Measurements from ENCODE around the gene TDRD9. TPM values are rescaled to one million over a fixed set of nuclear protein-coding genes. Genes with fewer than 3 reads are reported as not detected.

TDRD9 gene
- polyA plus RNA-seq, 1 donor from 2014 or later, result 15.9 TPM

- H3K9me3 ChIP-seq (ENCODE audit: low read length), result no peaks in the 10 kb centered on the region
- H2AFZ ChIP-seq (ENCODE audit: low read depth, low read length), result no peak overlapping the region
- H3K9ac ChIP-seq (ENCODE audit: low read length), result no peak overlapping the region
- H3K27ac ChIP-seq (ENCODE audit: low read length), result no peak overlapping the region
- TF ChIP-seq CTCF (IDR thresholded peaks at IDR 0.05; ENCODE audit: poor library complexity, severe bottlenecking) (no peak), POLR2AphosphoS5 (IDR thresholded peaks at IDR 0.05) (no peak), TAF1 (IDR thresholded peaks at IDR 0.05; ENCODE audit: low read depth) (no peak), RAD21 (conservative IDR thresholded peaks at IDR 0.05) (no peak), SMC3 (conservative IDR thresholded peaks at IDR 0.05; ENCODE audit: poor library complexity) (no peak), MXI1 (conservative IDR thresholded peaks at IDR 0.05; ENCODE audit: poor library complexity, severe bottlenecking) (no peak), EP300 (conservative IDR thresholded peaks at IDR 0.05; ENCODE audit: poor library complexity, severe bottlenecking) (no peak), REST (IDR thresholded peaks at IDR 0.05; ENCODE audit: borderline replicate concordance) (no peak), EZH2 (IDR thresholded peaks at IDR 0.05; ENCODE audit: borderline replicate concordance, insufficient read depth, low read length, poor library complexity, severe bottlenecking) (no peak)
- H3K9me2 ChIP-seq (ENCODE audit: insufficient read depth, low read length), result no peaks in the 10 kb centered on the region
- no peak overlapping the region for H3K4me2 ChIP-seq (ENCODE audit: low read length)
- H3F3A ChIP-seq (ENCODE audit: insufficient read depth, low read length, poor library complexity, severe bottlenecking), result no peaks in the 10 kb centered on the region
- no peak overlapping the region for H3K4me3 ChIP-seq (ENCODE audit: low read length)
- H3K79me2 ChIP-seq (replicated peaks; ENCODE audit: insufficient read depth, low read length), result no peaks in the 10 kb centered on the region
- no peaks in the 10 kb centered on the region for H3K27me3 ChIP-seq (ENCODE audit: insufficient read depth, low read depth, low read length)
- H4K20me1 ChIP-seq (ENCODE audit: insufficient read depth), result no peaks in the 10 kb centered on the region
- no peaks in the 10 kb centered on the region for H3K36me3 ChIP-seq (ENCODE audit: insufficient read depth, low read length)
These were observed 78.9 kb downstream of the TDRD9 start for GRCh38 chr14:104007121-104007520.

DNA sequence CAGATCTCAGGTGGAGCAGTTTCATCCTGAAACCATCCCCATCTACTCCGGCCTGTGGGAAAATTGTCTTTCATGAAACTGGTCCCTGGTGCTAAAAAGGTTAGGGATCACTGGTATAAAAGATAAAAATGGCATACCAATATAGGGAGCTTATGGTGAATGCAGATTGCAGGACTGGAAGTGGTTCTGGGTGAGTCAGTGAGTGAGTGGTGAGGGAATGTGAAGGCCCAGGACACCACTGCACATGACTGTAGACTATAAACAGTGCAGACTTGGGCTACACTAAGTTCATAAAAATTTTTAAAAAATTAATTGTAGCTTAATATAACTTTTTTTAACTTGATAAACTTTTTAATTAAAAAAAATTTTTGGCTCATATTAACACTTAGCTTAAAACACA lies 81.0 kb downstream of the TDRD9 start:
- Histone ChIP-seq H3K79me2 (replicated peaks; ENCODE audit: insufficient read depth, low read length) (no peaks in the 10 kb centered on the region), H4K20me1 (ENCODE audit: insufficient read depth) (no peaks in the 10 kb centered on the region), H3K9me2 (ENCODE audit: insufficient read depth, low read length) (no peaks in the 10 kb centered on the region), H3K9ac (ENCODE audit: low read length) (no peak overlapping the region), H2AFZ (ENCODE audit: low read depth, low read length) (no peak overlapping the region), H3K27me3 (ENCODE audit: insufficient read depth, low read depth, low read length) (no peaks in the 10 kb centered on the region), H3K4me2 (ENCODE audit: low read length) (no peak overlapping the region), H3K9me3 (ENCODE audit: low read length) (no peaks in the 10 kb centered on the region), H3F3A (ENCODE audit: insufficient read depth, low read length, poor library complexity, severe bottlenecking) (no peaks in the 10 kb centered on the region), H3K27ac (ENCODE audit: low read length) (no peak overlapping the region), H3K4me3 (ENCODE audit: low read length) (no peak overlapping the region), H3K36me3 (ENCODE audit: insufficient read depth, low read length) (no peaks in the 10 kb centered on the region)
- no peak for TF ChIP-seq RAD21 (conservative IDR thresholded peaks at IDR 0.05)
- no peak for TF ChIP-seq EZH2 (IDR thresholded peaks at IDR 0.05; ENCODE audit: borderline replicate concordance, insufficient read depth, low read length, poor library complexity, severe bottlenecking)
- no peak for TF ChIP-seq REST (IDR thresholded peaks at IDR 0.05; ENCODE audit: borderline replicate concordance)
- no peak for TF ChIP-seq CTCF (IDR thresholded peaks at IDR 0.05; ENCODE audit: poor library complexity, severe bottlenecking)
- TF ChIP-seq POLR2AphosphoS5 (IDR thresholded peaks at IDR 0.05), result no peak
- no peak for TF ChIP-seq EP300 (conservative IDR thresholded peaks at IDR 0.05; ENCODE audit: poor library complexity, severe bottlenecking)

All from neural cell (in vitro differentiated cells).